GM21723 (cell line): ENCODE measurements around the gene TBC1D2B.

Experiments used
- ATAC-seq: cut with Tn5 transposase; IDR thresholded peaks from one replicate; pipeline ENCODE4 v1.9.1; 2021; ENCODE audit warnings: mild to moderate bottlenecking, moderate library complexity; ENCODE audit not compliant: unreplicated experiment

The TBC1D2B gene

GRCh38 chr15:78035861-78036476 is 41.5 kb downstream of the TBC1D2B start:
- no peak for ATAC-seq

- no peak for ATAC-seq
Measured at GRCh38 chr15:78035321-78035751, 42.2 kb downstream of the TBC1D2B start.

GRCh38 chr15:78034495-78035191 is 42.9 kb downstream of the TBC1D2B start:
- peak; percentile 88 for ATAC-seq

GRCh38 chr15:78033864-78034263 is 43.6 kb downstream of the TBC1D2B start:
- no peak for ATAC-seq

GRCh38 chr15:78032671-78033070 is 44.8 kb downstream of the TBC1D2B start:
- no peak for ATAC-seq

GRCh38 chr15:78024883-78025282 is 52.6 kb downstream of the TBC1D2B start:
- no peak for ATAC-seq

- ATAC-seq = no peak
Measured at GRCh38 chr15:78024519-78024870, 53.0 kb downstream of the TBC1D2B start.

- no peak for ATAC-seq
Measured at GRCh38 chr15:78023865-78024518, 53.5 kb downstream of the TBC1D2B start.

- ATAC-seq = no peak
Measured at GRCh38 chr15:78023081-78023665, 54.3 kb downstream of the TBC1D2B start.

- no peak for ATAC-seq
Measured at GRCh38 chr15:78021761-78022160, 55.8 kb downstream of the TBC1D2B start.

- no peak for ATAC-seq
Measured at GRCh38 chr15:78020007-78020406, 57.5 kb downstream of the TBC1D2B start.

GRCh38 chr15:78018946-78019644 is 58.4 kb downstream of the TBC1D2B start:
- no peak for ATAC-seq

GRCh38 chr15:78018445-78018844 is 59.1 kb downstream of the TBC1D2B start:
- no peak for ATAC-seq

GRCh38 chr15:78016860-78017259 is 60.7 kb downstream of the TBC1D2B start:
- no peak for ATAC-seq

GRCh38 chr15:78012643-78013077 is 64.9 kb downstream of the TBC1D2B start:
- no peak for ATAC-seq

- ATAC-seq = no peak
Measured at GRCh38 chr15:78010067-78010466, 67.4 kb downstream of the TBC1D2B start.

GRCh38 chr15:78007964-78008886 is 69.3 kb downstream of the TBC1D2B start:
- ATAC-seq = no peak

GRCh38 chr15:78007211-78007931 is 70.1 kb downstream of the TBC1D2B start:
- no peak for ATAC-seq

- ATAC-seq = no peak
Measured at GRCh38 chr15:78006567-78007205, 70.8 kb downstream of the TBC1D2B start.
